Measurements from ENCODE around the gene TMEM151B.

- no peak for TF ChIP-seq POLR2A (IDR thresholded peaks at IDR 0.05; ENCODE audit: low read length)
- TF ChIP-seq GATA1 (IDR thresholded peaks at IDR 0.05; ENCODE audit: low read depth, low read length), result no peak
These were observed 3.4 kb downstream of the TMEM151B start for GRCh38 chr6:44273617-44274016.

Measured in erythroblast (primary cell).